HG02973 (cell line): ENCODE data around the gene PTH1R.
"Not testable (repeated sequence)": the region's sequence is repeated elsewhere in the genome, so short reads cannot be mapped to it uniquely, and the experiment has no call there.

ENCODE experiments used
- ATAC-seq: cut with Tn5 transposase; IDR thresholded peaks from one replicate; pipeline ENCODE4 v1.9.1; 2021; ENCODE audit warnings: moderate library complexity; ENCODE audit not compliant: unreplicated experiment

The PTH1R gene

DNA sequence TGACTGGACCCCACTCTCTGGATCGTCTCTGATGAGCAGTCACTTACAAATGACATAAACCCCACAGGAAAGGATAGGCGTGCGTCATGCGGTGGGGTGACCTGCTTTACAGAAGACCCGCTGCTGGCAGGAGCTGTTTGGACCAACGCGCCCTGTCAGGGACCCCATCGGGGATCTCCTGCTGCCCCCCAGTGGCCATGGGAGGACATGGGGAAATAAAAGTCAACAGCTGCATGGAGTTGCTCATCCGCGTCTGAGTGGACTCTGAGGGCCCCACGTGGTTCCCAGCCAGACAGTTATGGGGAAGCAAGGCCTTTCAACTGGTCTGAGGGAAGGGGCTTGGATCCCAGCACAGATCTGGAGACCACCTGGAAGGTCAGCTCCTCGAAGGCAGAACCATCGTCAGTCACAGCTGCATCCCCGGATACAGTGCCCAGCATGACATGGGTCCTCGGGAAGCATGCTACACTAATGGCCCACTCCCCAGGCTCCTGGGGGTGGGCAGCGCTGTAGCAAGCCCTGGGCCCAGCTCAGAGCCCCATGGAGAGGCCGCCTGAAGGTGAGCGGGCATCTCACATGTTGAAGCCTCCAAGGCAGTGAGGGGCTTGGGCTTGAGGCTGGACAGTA is 32.1 kb downstream of the PTH1R start:
- ATAC-seq, result no peak

GRCh38 chr3:46910166-46910760 is 32.7 kb downstream of the PTH1R start:
- ATAC-seq, result no peak

GRCh38 chr3:46910914-46911313 is 33.4 kb downstream of the PTH1R start:
- not testable (repeated sequence) for ATAC-seq

DNA sequence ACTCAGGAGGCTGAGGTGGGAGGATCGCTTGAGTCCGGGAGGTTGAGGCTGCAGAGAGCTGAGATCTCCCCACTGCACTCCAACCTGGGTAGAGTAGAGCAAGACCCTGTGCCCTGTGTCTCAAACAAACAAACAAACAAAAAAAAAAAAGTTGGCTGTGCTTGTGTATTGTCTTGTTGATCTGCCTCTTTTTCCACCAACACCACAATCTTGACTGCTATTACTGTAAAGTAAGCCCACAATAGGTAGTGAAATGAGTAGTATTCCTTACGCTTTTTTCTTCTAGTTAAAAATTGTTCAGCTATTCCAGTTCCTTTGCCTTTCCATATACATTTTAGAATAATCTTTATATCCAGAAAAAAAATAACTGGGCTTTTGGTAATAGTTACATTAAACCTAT is 35.5 kb downstream of the PTH1R start:
- ATAC-seq, result no peak

GRCh38 chr3:46913644-46914043 is 36.1 kb downstream of the PTH1R start:
- ATAC-seq, result no peak

- no peak for ATAC-seq
Measured at GRCh38 chr3:46914849-46915248, 37.3 kb downstream of the PTH1R start.

DNA sequence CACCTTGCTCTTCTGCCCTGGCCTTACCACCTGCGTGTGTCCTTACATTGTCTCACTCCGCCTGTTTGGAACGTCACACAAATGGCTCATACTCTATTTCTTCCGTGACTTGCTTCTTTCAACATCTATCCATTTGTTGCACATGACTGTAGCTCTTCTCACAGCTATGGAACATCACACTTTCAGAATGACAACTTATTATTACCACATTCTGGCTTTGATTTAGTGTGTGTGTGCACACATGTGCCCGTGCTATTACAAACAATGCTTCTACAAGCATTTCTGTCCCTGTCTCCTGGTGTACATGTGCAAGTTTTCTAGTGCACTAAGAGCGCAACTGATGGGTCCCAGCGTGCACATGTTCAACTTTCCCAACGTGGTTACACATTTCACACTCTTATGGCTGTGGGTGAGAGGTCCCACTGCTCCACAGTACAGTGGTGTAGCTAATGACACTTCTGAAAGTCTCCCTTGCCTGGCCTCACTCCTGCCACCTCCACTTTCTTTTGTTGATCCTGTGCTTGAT is 37.8 kb downstream of the PTH1R start:
- no peak for ATAC-seq

GRCh38 chr3:46916278-46916677 is 38.8 kb downstream of the PTH1R start:
- no peak for ATAC-seq

GRCh38 chr3:46916799-46917198 is 39.3 kb downstream of the PTH1R start:
- no peak for ATAC-seq

DNA sequence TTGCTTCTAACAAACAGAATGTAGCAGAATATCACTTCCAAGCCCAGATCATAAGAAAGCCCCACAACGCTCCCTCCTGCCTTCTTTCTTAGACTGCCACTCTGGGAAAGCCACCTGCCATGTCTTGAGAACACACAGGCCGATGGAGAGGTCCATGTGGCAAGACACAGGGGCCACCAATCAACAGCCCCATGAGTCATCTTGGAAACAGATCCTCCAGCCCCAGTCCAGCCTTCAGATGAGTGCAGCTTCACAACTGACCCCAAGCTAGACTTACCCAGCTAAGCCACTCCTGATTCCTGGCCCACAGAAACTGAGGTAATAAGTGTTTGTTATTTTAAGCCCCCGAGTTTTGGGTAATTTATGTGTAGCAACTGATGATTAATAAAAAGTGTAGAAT is 39.7 kb downstream of the PTH1R start:
- no peak for ATAC-seq

DNA sequence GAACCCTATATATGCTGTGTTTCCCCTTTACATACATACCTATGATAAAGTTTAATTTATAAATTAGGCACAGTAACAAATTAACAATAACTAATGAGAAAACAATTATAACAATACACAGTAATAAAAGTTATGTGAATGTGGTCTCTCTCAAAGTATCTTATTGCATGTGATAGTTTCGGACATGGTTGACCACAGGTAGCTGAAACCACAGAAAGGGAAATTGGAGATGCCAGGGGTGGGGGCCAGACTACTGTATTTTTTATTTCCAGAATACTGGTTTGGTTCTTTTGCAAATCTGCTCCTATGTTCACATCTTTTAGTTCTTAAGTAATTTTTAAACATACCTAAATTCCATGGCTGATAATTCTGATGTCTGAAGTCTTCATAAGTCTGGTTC is 40.7 kb downstream of the PTH1R start:
- no peak for ATAC-seq

DNA sequence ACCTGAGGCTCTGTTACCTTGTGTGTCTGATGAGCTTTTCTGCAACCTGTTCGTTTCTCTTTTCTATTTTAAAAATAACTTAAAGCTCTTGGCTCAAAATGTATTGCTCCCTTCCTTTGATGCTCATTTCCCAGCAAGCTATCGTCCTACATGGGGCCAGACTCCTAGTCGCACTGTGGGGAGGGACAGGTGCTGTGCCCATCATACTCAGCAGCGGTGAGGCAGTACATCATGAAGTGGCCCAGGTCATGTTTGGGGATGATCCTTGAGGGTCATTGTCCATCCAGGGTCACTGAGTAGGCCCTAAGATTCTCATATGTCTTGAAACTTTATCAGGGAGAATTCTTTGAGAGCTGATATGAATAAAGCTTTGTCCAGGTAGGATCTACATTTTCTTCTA is 41.1 kb downstream of the PTH1R start:
- no peak for ATAC-seq

DNA sequence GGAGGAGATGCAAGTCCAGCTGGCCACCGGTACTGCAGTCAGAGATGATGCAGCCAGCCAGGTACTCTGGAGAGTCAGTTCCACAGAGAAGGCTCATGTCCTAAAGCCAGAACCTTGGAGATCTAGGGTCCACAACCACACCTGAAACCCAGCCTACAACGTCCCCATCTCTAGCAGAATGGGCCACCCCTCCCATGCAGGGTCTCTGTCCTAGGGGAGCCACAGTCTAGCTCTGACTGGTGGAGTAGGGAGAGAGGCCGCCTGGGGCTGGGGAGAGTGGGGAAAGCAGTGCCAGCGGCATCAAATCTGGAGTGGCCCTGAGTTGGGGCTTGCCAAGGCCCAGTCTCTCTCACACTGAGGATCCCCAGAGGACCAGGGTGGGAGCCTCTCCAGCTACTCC is 43.5 kb downstream of the PTH1R start:
- ATAC-seq, result no peak

- no peak for ATAC-seq
Measured at GRCh38 chr3:46921871-46922271, 44.4 kb downstream of the PTH1R start.

DNA sequence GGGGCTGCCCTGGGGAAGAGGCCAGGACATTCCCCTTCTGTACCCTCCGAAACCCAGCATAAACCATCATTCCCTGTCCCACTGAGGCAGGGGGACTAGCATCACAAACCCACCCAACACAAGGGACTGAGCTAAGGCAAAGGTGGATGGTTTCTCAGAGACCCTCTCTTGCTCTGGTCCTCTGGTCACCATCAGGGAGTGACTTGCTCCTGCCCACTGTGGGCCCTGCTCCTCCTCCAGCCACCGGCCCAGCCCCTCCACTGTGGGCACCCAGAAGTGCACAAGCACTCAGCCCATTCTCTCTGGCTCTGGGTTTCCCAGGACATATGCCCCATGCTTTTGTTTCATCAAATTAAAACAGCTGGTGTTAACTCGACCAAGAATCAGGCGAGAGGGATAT is 44.9 kb downstream of the PTH1R start:
- no peak for ATAC-seq

DNA sequence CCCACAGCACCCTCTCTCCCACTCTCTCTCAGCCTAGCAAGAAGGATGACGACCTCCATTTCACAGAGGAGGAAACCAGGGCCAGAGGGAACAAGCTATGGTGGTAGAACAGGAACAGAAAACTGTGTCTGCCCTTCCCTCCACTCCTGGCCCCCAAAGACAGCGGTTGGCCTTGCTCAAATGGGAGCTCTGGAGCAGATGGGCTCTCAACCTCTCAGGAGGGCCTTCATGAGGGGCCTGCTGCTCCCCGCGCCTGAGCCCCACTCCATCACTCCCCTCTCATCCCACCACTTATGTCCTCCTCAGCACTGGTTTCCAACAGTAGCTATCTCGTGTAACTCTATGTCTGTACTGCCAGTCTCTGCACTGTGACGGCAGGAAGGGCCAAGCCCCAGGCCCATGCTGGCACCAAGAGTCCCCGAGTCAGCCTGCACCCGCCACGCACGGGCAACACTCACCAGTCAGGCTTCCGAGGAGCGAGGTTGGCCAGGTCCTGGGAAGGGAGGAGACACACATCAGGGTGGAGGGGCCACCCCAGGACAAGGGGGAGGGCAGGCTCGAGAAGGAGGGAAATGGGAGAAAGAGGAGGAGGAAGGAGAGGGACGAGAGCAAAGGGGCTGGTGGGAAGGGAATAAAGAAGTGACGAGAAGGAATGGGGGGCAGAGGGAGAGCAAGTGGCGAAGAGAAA is 45.5 kb downstream of the PTH1R start:
- ATAC-seq, result no peak

GRCh38 chr3:46923559-46924350 is 46.2 kb downstream of the PTH1R start:
- no peak for ATAC-seq

GRCh38 chr3:46924921-46925584 is 47.5 kb downstream of the PTH1R start:
- ATAC-seq, result no peak

GRCh38 chr3:46925585-46925934 is 48.0 kb downstream of the PTH1R start:
- ATAC-seq, result no peak

DNA sequence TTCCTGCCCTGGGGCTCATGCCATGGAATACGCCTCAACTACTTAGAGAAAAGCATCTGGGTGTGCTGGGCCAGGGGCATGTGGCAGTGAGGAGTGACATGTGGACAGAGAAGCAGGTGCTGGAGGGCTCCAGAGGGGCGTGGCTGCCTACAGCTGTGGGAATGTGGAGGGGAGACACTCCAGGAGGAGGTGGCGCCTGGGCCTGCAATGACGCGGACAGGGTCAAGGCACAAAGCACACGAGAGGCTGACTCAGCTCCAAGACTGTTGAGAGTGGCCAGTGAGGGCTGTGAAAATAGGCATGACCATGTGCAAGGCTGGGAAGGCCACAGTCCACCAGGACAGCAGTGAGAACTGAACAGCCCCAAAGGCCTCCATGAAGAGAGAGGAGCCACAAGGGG is 48.5 kb downstream of the PTH1R start:
- ATAC-seq, result no peak

- no peak for ATAC-seq
Measured at GRCh38 chr3:46926447-46926846, 48.9 kb downstream of the PTH1R start.
